ENCODE data around the gene KCNJ6.

The KCNJ6 gene

GRCh38 chr21:37843191-37843590 lies 73.1 kb downstream of the KCNJ6 start (continued):
- TF ChIP-seq, protein P1, sequence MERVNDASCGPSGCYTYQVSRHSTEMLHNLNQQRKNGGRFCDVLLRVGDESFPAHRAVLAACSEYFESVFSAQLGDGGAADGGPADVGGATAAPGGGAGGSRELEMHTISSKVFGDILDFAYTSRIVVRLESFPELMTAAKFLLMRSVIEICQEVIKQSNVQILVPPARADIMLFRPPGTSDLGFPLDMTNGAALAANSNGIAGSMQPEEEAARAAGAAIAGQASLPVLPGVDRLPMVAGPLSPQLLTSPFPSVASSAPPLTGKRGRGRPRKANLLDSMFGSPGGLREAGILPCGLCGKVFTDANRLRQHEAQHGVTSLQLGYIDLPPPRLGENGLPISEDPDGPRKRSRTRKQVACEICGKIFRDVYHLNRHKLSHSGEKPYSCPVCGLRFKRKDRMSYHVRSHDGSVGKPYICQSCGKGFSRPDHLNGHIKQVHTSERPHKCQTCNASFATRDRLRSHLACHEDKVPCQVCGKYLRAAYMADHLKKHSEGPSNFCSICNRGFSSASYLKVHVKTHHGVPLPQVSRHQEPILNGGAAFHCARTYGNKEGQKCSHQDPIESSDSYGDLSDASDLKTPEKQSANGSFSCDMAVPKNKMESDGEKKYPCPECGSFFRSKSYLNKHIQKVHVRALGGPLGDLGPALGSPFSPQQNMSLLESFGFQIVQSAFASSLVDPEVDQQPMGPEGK (CRISPR knock-in tag; IDR thresholded peaks at IDR 0.05; ENCODE audit: borderline replicate concordance), result no peak
- no peak for TF ChIP-seq GLIS3 (CRISPR knock-in tag; IDR thresholded peaks at IDR 0.05)

DNA sequence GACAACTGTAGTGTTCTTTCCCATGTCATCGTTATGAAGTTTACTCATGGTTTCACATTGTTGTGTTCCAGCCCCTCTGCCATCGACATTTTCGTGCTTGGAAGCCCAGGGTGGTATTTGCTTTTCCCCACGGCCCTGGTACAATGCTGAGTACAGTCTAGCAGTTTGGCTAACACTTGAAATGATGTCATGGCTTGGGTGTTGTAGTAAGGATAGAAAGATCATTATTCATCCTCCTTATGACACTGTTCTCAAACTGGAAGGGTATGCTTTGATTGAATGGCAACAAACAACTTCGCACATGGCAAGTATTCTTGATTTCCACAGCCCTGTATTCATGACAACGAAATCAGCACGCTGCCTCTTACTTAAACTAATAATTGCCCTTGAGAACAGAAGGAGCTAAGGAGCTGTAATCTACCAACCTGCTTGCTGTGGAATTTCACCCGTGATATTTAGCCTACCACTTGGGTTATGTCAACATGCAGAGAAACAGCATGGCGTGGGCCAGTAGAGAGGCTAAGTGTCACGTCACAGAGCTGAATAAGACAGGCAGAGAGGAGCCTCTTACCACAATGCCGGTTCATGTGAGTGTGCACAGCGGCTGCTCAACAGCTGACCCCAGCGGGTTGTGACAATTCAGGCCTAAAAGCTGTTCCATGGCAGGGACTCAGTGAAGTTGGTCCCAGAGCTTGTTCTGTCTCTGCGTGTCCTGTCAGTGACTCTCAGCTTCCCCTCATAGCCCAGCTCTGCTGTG lies 73.9 kb downstream of the KCNJ6 start:
- ATAC-seq, result no peak
- TF ChIP-seq ZFP3 (CRISPR knock-in tag; IDR thresholded peaks at IDR 0.05) (no peak), ZNF70 (CRISPR knock-in tag; IDR thresholded peaks at IDR 0.05) (no peak), ISL1 (CRISPR knock-in tag; IDR thresholded peaks at IDR 0.05) (no peak), RARB (CRISPR knock-in tag; IDR thresholded peaks at IDR 0.05) (no peak), GLIS3 (CRISPR knock-in tag; IDR thresholded peaks at IDR 0.05) (no peak), CSDC2 (CRISPR knock-in tag; IDR thresholded peaks at IDR 0.05) (no peak), TSHZ2 (CRISPR knock-in tag; IDR thresholded peaks at IDR 0.05) (no peak), ZNF565 (CRISPR knock-in tag; conservative IDR thresholded peaks at IDR 0.05; ENCODE audit: low read depth) (no peak), ZFP30 (CRISPR knock-in tag; IDR thresholded peaks at IDR 0.05) (no peak), PPARA (CRISPR knock-in tag; IDR thresholded peaks at IDR 0.05; ENCODE audit: borderline replicate concordance) (no peak), ZNF8 (CRISPR knock-in tag; IDR thresholded peaks at IDR 0.05) (no peak), BACH2 (CRISPR knock-in tag; IDR thresholded peaks at IDR 0.05; ENCODE audit: borderline replicate concordance) (no peak)
- TF ChIP-seq, protein P2, sequence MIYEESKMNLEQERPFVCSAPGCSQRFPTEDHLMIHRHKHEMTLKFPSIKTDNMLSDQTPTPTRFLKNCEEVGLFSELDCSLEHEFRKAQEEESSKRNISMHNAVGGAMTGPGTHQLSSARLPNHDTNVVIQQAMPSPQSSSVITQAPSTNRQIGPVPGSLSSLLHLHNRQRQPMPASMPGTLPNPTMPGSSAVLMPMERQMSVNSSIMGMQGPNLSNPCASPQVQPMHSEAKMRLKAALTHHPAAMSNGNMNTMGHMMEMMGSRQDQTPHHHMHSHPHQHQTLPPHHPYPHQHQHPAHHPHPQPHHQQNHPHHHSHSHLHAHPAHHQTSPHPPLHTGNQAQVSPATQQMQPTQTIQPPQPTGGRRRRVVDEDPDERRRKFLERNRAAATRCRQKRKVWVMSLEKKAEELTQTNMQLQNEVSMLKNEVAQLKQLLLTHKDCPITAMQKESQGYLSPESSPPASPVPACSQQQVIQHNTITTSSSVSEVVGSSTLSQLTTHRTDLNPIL (CRISPR knock-in tag; IDR thresholded peaks at IDR 0.05; ENCODE audit: low read depth), result no peak
- TF ChIP-seq, protein P3, sequence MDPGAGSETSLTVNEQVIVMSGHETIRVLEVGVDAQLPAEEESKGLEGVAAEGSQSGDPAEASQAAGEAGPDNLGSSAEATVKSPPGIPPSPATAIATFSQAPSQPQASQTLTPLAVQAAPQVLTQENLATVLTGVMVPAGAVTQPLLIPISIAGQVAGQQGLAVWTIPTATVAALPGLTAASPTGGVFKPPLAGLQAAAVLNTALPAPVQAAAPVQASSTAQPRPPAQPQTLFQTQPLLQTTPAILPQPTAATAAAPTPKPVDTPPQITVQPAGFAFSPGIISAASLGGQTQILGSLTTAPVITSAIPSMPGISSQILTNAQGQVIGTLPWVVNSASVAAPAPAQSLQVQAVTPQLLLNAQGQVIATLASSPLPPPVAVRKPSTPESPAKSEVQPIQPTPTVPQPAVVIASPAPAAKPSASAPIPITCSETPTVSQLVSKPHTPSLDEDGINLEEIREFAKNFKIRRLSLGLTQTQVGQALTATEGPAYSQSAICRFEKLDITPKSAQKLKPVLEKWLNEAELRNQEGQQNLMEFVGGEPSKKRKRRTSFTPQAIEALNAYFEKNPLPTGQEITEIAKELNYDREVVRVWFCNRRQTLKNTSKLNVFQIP (CRISPR knock-in tag; IDR thresholded peaks at IDR 0.05; ENCODE audit: borderline replicate concordance, low read depth), result no peak

DNA sequence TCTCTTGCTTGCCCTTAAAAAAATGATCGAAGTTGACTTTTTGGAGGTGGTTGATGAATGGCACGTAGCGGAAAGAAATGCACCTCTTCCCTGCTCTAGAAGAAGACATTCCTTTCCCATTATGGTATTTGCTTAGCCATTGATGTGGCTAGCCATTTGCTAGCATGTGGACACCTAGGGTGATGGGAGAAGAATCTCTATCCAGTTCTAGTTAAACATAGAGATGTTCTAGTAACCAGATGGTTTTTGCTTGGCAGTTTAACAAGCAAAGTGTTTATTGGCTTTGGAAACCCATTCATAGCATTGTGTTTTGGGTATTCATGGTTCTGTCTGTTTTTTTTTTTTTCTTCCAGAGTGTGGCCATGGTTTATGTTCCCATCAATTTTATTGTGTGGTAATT lies 78.9 kb downstream of the KCNJ6 start:
- ATAC-seq, result no peak
- TF ChIP-seq ISL1 (CRISPR knock-in tag; IDR thresholded peaks at IDR 0.05) (no peak), RARB (CRISPR knock-in tag; IDR thresholded peaks at IDR 0.05) (no peak), TOX (CRISPR knock-in tag; IDR thresholded peaks at IDR 0.05; ENCODE audit: borderline replicate concordance) (no peak), ZFP30 (CRISPR knock-in tag; IDR thresholded peaks at IDR 0.05) (no peak), ZNF565 (CRISPR knock-in tag; conservative IDR thresholded peaks at IDR 0.05; ENCODE audit: low read depth) (no peak), ZNF70 (CRISPR knock-in tag; IDR thresholded peaks at IDR 0.05) (no peak), GLIS3 (CRISPR knock-in tag; IDR thresholded peaks at IDR 0.05) (no peak), ZC3H10 (CRISPR knock-in tag; IDR thresholded peaks at IDR 0.05) (no peak), ZNF8 (CRISPR knock-in tag; IDR thresholded peaks at IDR 0.05) (no peak), BACH2 (CRISPR knock-in tag; IDR thresholded peaks at IDR 0.05; ENCODE audit: borderline replicate concordance) (no peak), PPARA (CRISPR knock-in tag; IDR thresholded peaks at IDR 0.05; ENCODE audit: borderline replicate concordance) (no peak), SNAI2 (CRISPR knock-in tag; IDR thresholded peaks at IDR 0.05) (no peak), CSDC2 (CRISPR knock-in tag; IDR thresholded peaks at IDR 0.05) (no peak), TSHZ2 (CRISPR knock-in tag; IDR thresholded peaks at IDR 0.05) (no peak), ESRRG (CRISPR knock-in tag; IDR thresholded peaks at IDR 0.05) (no peak)
- TF ChIP-seq, protein P2 (CRISPR knock-in tag; IDR thresholded peaks at IDR 0.05; ENCODE audit: low read depth), result no peak
- TF ChIP-seq, protein P1 (CRISPR knock-in tag; IDR thresholded peaks at IDR 0.05; ENCODE audit: borderline replicate concordance), result no peak
- TF ChIP-seq, protein P3 (CRISPR knock-in tag; IDR thresholded peaks at IDR 0.05; ENCODE audit: borderline replicate concordance, low read depth), result no peak

All from SK-N-SH treated with all-trans-retinoic acid at 6 μM for 48 hours (cell line).